ENCODE measurements around the gene PPL. TPM values are rescaled to one million over a fixed set of nuclear protein-coding genes. Genes with fewer than 3 reads are reported as not detected.
"Not testable (repeated sequence)": the region's sequence is repeated elsewhere in the genome, so short reads cannot be mapped to it uniquely, and the experiment has no call there.

The PPL gene
- total and polyA plus RNA-seq, 8 donors, result 5.8 to 98.8 (median 22.8) TPM

- DNase-seq, result no peak
- intact Hi-C loops (cut with DNase I; ENCODE audit: low total_unique reads), result no loop called here
- no peak overlapping the region for H3K4me3 ChIP-seq
- peaks cover 6 to 34% (median 33%) of the 10 kb centered on the region in 4 donors for H3K4me1 ChIP-seq
- 78 to 96% (median 89%) methylated on average over 1 of the region's 1 CpG for WGBS, 5 donors
- no peak overlapping the region for H3K27ac ChIP-seq
- no peaks in the 10 kb centered on the region for H3K36me3 ChIP-seq
- TF ChIP-seq, protein P1, sequence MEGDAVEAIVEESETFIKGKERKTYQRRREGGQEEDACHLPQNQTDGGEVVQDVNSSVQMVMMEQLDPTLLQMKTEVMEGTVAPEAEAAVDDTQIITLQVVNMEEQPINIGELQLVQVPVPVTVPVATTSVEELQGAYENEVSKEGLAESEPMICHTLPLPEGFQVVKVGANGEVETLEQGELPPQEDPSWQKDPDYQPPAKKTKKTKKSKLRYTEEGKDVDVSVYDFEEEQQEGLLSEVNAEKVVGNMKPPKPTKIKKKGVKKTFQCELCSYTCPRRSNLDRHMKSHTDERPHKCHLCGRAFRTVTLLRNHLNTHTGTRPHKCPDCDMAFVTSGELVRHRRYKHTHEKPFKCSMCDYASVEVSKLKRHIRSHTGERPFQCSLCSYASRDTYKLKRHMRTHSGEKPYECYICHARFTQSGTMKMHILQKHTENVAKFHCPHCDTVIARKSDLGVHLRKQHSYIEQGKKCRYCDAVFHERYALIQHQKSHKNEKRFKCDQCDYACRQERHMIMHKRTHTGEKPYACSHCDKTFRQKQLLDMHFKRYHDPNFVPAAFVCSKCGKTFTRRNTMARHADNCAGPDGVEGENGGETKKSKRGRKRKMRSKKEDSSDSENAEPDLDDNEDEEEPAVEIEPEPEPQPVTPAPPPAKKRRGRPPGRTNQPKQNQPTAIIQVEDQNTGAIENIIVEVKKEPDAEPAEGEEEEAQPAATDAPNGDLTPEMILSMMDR (IDR thresholded peaks at IDR 0.05), result no peak
- TF ChIP-seq EP300 (IDR thresholded peaks at IDR 0.05) (no peak), POLR2A (IDR thresholded peaks at IDR 0.05) (no peak)
- H3K9me3 ChIP-seq, result no peaks in the 10 kb centered on the region
- H3K27me3 ChIP-seq, result no peaks in the 10 kb centered on the region
Observed at GRCh38 chr16:4954714-4955113, 17.8 kb upstream of the PPL start.

DNA sequence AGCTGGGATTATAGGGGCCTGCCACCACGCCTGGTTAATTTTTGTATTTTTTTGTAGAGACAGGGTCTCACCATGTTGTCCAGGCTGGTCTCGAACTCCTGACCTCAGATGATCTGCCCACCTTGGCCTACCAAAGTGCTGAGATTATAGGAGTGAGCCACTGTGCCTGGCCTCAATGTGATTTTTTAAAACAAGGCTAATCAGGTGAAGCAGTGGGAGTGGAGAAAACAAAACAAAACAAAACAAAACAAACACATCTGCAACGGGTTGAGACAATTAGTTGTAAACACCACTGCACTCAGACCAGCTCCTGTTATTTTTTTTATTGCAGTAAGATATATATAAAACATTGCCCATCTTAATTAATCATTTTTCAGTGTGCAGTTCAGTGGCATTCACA, 14.6 kb upstream of the PPL start:
- intact Hi-C loops (cut with DNase I; ENCODE audit: low total_unique reads); H3K36me3 ChIP-seq; H3K9me3 ChIP-seq; H3K27ac ChIP-seq; H3K4me3 ChIP-seq; DNase-seq; H3K27me3 ChIP-seq: not testable (repeated sequence)
- WGBS, 5 donors, result 66 to 71% (median 68%) methylated on average over 3 of the region's 3 CpGs
- peaks cover 0 to 23% (median 15%) of the 10 kb centered on the region in 4 donors for H3K4me1 ChIP-seq

GRCh38 chr16:4949986-4950385, 13.0 kb upstream of the PPL start:
- 70 to 82% (median 72%) methylated on average over 10 of the region's 10 CpGs for WGBS, 5 donors
- Histone ChIP-seq H3K27ac (no peak overlapping the region), H3K9me3 (no peaks in the 10 kb centered on the region), H3K4me3 (no peak overlapping the region), H3K36me3 (no peaks in the 10 kb centered on the region), H3K27me3 (no peaks in the 10 kb centered on the region), H3K4me1 (peaks cover 10 to 28% (median 19%) of the 10 kb centered on the region in 4 donors)
- intact Hi-C loops (cut with DNase I; ENCODE audit: low total_unique reads), result no loop called here
- TF ChIP-seq EP300 (IDR thresholded peaks at IDR 0.05) (no peak), POLR2AphosphoS5 (IDR thresholded peaks at IDR 0.05) (no peak), POLR2A (IDR thresholded peaks at IDR 0.05) (no peak)
- TF ChIP-seq, protein P1 (IDR thresholded peaks at IDR 0.05), result no peak
- no peak for DNase-seq

- WGBS, 5 donors, result 68 to 79% (median 75%) methylated on average over 15 to 16 of the region's 16 CpGs
Observed at GRCh38 chr16:4948903-4949766, 12.2 kb upstream of the PPL start.

More at GRCh38 chr16:4948903-4949766, 12.2 kb upstream of the PPL start:
- H3K4me3 ChIP-seq, result no peak overlapping the region
- peaks cover 18 to 36% (median 27%) of the 10 kb centered on the region in 4 donors for H3K4me1 ChIP-seq
- H3K36me3 ChIP-seq, result no peaks in the 10 kb centered on the region
- TF ChIP-seq POLR2AphosphoS5 (IDR thresholded peaks at IDR 0.05), result no peak
- no peak for TF ChIP-seq POLR2A (IDR thresholded peaks at IDR 0.05)
- TF ChIP-seq, protein P1 (IDR thresholded peaks at IDR 0.05), result no peak
- TF ChIP-seq EP300 (IDR thresholded peaks at IDR 0.05), result no peak
- no peaks in the 10 kb centered on the region for H3K27me3 ChIP-seq
- intact Hi-C loops (cut with DNase I; ENCODE audit: low total_unique reads), result no loop called here
- no peak overlapping the region for H3K27ac ChIP-seq
- H3K9me3 ChIP-seq, result no peaks in the 10 kb centered on the region
- DNase-seq, result no peak
